Glutamatergic neuron (in vitro differentiated cells): ENCODE measurements around the gene ASAP3. TPM values are rescaled to one million over a fixed set of nuclear protein-coding genes. Genes with fewer than 3 reads are reported as not detected.

Experiments used
- DNase-seq: peaks from one replicate; pipeline ENCODE4 v3.0.0; 2022
- H3K27ac Mint-ChIP-seq: one replicate; pipeline ENCODE4 v1.8.0; 2020; ENCODE audit warnings: mild to moderate bottlenecking, mixed read lengths, inconsistent platforms; ENCODE audit not compliant: unreplicated experiment
- H3K27me3 Mint-ChIP-seq: one replicate; pipeline ENCODE4 v1.8.0; 2020; ENCODE audit warnings: mild to moderate bottlenecking, moderate library complexity, mixed read lengths, inconsistent platforms; ENCODE audit not compliant: unreplicated experiment
- H3K36me3 Mint-ChIP-seq: one replicate; pipeline ENCODE4 v1.8.0; 2020; ENCODE audit warnings: mild to moderate bottlenecking, mixed read lengths, inconsistent platforms; ENCODE audit not compliant: unreplicated experiment
- H3K4me1 Mint-ChIP-seq: one replicate; pipeline ENCODE4 v1.8.0; 2020; ENCODE audit warnings: mild to moderate bottlenecking, low read depth, mixed read lengths, inconsistent platforms; ENCODE audit not compliant: unreplicated experiment
- H3K4me3 Mint-ChIP-seq: one replicate; pipeline ENCODE4 v1.8.0; 2020; ENCODE audit warnings: mild to moderate bottlenecking, mixed read lengths, inconsistent platforms; ENCODE audit not compliant: unreplicated experiment
- H3K9me3 Mint-ChIP-seq: one replicate; pipeline ENCODE4 v1.8.0; 2020; ENCODE audit warnings: mild to moderate bottlenecking, moderate library complexity, mixed read lengths, inconsistent platforms; ENCODE audit not compliant: unreplicated experiment
- total RNA-seq: library from RNA; stranded (reverse); fragmentation: NEBNext Ultra II Directional; extraction: Animal tissue kit (Norgen Biotek cat#: 25700); gene quantifications from one replicate; pipeline ENCODE4 v1.2.1, GENCODE V29; 2021; ENCODE audit not compliant: unreplicated experiment
- TF ChIP-seq, protein P1 (sequence below): fragments of 200-600 bp; sonication (generic); IDR thresholded peaks from one replicate; pipeline ENCODE4 v1.5.0; 2021; ENCODE audit not compliant: partially characterized antibody, unreplicated experiment

ASAP3 gene
- total RNA-seq, 1 donor from 2014 or later = 53.5 TPM

DNA sequence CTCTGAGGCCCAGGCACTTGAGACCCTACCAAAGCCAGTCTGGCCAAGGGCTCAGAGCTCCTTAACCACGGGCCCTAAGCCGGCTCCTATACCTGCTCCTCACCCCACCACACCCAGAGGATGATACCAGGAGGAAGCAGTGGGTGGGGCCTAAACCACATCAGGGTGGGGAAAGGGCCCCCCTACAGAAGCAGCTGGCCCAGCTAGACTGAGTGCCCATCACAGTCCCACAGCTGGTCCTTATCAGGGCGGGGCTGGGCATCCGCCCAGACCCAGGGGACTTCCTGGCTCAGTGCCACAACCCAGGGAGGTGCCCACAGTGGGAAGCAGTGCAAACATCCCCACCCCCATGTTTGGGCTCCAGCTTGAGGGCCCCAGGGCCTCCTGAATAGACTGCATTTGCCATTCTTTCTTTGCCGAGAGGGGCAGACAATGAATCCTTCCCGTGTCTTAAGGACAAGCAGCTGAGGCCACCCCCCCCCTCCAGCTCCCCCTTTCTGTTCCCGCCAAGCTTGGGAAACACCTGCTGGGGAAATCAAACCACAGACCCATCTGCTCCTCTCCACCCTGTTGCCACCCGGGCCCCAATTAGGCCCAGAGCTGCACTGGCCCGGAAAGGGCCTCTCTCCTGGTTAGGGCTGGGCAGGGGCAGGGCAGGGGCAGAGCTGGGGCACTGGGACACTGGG is 40.9 kb upstream of the ASAP3 start:
- Mint-ChIP-seq H3K27ac (peak overlapping the region; percentile 82), H3K9me3 (peaks cover 11% of the 10 kb centered on the region), H3K4me3 (peak overlapping the region; percentile 40), H3K4me1 (peaks cover 16% of the 10 kb centered on the region), H3K27me3 (peaks cover 11% of the 10 kb centered on the region), H3K36me3 (no peaks in the 10 kb centered on the region)
- TF ChIP-seq, protein P1, sequence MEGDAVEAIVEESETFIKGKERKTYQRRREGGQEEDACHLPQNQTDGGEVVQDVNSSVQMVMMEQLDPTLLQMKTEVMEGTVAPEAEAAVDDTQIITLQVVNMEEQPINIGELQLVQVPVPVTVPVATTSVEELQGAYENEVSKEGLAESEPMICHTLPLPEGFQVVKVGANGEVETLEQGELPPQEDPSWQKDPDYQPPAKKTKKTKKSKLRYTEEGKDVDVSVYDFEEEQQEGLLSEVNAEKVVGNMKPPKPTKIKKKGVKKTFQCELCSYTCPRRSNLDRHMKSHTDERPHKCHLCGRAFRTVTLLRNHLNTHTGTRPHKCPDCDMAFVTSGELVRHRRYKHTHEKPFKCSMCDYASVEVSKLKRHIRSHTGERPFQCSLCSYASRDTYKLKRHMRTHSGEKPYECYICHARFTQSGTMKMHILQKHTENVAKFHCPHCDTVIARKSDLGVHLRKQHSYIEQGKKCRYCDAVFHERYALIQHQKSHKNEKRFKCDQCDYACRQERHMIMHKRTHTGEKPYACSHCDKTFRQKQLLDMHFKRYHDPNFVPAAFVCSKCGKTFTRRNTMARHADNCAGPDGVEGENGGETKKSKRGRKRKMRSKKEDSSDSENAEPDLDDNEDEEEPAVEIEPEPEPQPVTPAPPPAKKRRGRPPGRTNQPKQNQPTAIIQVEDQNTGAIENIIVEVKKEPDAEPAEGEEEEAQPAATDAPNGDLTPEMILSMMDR = no peak
- no peak for DNase-seq

DNA sequence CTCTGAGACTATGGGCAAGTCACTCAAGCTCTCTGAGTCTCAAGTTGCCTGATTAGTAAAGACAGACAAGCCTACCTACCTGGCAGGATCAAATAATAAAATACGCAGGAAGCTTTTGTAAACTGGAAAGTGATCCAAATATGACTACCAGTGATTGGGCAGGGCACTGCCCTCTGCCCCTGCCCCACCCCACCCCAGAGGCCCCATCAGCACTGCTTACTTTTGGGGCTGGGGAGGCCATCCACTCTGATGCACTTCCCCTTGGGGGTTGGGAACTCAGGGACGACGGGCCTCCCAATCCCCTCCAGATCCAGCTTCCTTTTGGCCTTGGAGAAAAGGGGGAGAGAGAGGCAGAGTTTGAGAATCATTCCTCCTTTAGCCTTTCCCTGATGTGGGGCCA is 40.2 kb upstream of the ASAP3 start:
- Mint-ChIP-seq H3K4me3 (no peak overlapping the region), H3K27ac (no peak overlapping the region), H3K9me3 (peaks cover 11% of the 10 kb centered on the region), H3K27me3 (peaks cover 8% of the 10 kb centered on the region), H3K36me3 (no peaks in the 10 kb centered on the region), H3K4me1 (peaks cover 16% of the 10 kb centered on the region)
- TF ChIP-seq, protein P1 = no peak
- DNase-seq = no peak

DNA sequence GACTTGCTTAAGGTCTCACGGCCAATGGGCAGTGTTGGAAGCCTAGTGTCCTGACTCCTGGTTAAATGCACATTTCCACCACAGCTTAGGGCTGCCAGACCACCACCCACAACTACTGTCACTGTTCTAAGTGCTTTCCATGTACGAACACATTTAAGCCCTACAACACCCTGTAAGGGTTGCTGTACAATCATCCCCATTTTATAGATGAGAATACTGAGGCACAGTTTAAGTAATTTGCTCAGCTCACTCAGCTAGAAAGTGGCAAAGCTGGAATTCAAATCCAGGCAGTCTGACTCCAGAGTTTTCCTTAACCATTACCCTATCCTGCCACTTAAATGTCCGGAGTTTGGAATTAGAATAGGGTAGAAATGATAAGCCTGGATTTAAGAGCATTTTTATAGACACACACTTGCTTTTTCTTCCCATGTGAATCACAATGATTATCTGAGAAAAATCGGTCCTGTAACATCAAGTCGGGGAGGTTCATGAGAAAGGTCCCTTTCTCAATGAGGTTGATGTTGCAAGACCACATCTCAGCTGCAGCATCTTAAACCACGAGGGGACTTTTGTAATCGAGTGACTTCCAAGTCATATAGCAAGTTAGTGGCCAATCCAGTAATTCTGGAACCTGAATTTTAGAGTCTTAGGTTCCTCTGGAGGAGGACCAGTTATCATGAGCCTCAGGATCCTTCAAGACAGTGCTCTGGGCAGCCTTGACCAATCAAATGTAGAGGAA is 38.4 kb upstream of the ASAP3 start:
- Mint-ChIP-seq H3K4me1 (peaks cover 11% of the 10 kb centered on the region), H3K4me3 (no peak overlapping the region), H3K9me3 (peaks cover 9% of the 10 kb centered on the region), H3K27ac (no peak overlapping the region), H3K36me3 (no peaks in the 10 kb centered on the region), H3K27me3 (peaks cover 11% of the 10 kb centered on the region)
- no peak for DNase-seq
- TF ChIP-seq, protein P1 = no peak

DNA sequence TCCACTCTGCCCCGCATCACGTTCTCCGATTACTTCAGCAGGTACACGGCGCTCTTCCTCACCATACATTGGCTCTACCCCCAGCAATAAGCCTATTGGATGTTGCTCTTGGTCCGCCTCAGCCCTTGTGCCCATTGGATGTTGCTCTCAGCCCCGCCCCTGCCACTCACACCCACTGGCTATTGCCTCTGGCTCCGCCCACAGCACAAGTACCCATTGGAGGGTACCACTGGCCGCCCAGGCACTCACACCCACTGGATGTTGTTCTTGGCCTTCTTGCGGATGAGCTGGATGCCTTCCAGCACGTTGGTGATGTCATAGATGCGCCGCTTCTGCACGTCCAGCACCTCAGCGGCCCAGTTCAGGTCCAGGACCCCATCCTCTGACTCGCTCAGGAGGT is 37.6 kb upstream of the ASAP3 start:
- Mint-ChIP-seq H3K27me3 (peaks cover 11% of the 10 kb centered on the region), H3K4me1 (peaks cover 11% of the 10 kb centered on the region), H3K9me3 (peaks cover 9% of the 10 kb centered on the region), H3K36me3 (no peaks in the 10 kb centered on the region), H3K4me3 (no peak overlapping the region), H3K27ac (no peak overlapping the region)
- DNase-seq = no peak
- TF ChIP-seq, protein P1 = no peak

DNA sequence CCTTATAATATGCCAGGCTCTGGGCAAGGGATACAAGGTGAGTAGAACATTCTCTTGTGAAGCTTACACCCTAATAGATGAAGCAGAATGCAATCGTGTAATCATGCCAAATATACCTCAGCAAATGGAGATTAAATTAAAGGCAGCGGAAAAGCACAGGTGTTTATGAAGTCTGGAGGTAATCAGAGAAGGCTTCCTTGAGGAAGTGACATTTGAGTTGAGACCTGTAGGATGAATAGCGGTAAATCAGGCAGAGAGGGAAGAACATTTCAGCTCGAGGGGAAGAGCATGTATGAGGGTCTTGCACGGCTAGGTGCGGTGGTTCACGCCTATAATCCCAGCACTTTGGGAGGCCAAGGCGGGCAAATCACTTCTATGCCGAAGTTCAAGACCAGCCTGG is 33.6 kb upstream of the ASAP3 start:
- TF ChIP-seq, protein P1 = no peak
- Mint-ChIP-seq H3K9me3 (peaks cover 2% of the 10 kb centered on the region), H3K4me1 (no peaks in the 10 kb centered on the region), H3K27ac (no peak overlapping the region), H3K36me3 (no peaks in the 10 kb centered on the region), H3K27me3 (peaks cover 4% of the 10 kb centered on the region), H3K4me3 (no peak overlapping the region)
- no peak for DNase-seq
